Panc1 (cell line): ENCODE results near the gene LCA5L. TPM values are rescaled to one million over a fixed set of nuclear protein-coding genes. Genes with fewer than 3 reads are reported as not detected.

Experiments
- ATAC-seq: fragments of 200-7000 bp; cut with Tn5 transposase; 2 replicates; pipeline ENCODE4 v1.9.1; 2020; ENCODE audit warnings: mild to moderate bottlenecking, moderate library complexity
- BruUV-seq: library from RNA; stranded (reverse); fragments of 400-500 nt; replicated peaks from 2 replicates; lab custom pipeline; 2021; lab: Mats Ljungman, UMichigan
- CTCF ChIA-PET: fragments of 300-600 bp; sonication (Branson Sonifier 250); formaldehyde crosslinking; loops from one replicate; lab custom pipeline; 2022; ENCODE audit warnings: antibody characterized with exemption; lab: Charles Lee
- POLR2A ChIA-PET: fragments of 300-600 bp; sonication (Branson Sonifier 250); formaldehyde crosslinking; loops from one replicate; lab custom pipeline; 2022; ENCODE audit warnings: antibody characterized with exemption; lab: Charles Lee
- DNase-seq: peaks from one replicate; pipeline ENCODE4 v3.0.0-alpha.2; 2010; ENCODE audit warnings: low read depth, low spot score
- H3K27ac ChIP-seq: 2 replicates; pipeline ENCODE4 v1.5.1; 2011; ENCODE audit warnings: mild to moderate bottlenecking, low read length, inconsistent platforms
- H3K27me3 ChIP-seq: fragments of 200-500 bp; sonication (Bioruptor generic); 2 replicates; pipeline ENCODE4 v1.6.0; 2014; ENCODE audit warnings: low read length, inconsistent platforms; ENCODE audit not compliant: control insufficient read depth, insufficient read depth
- H3K36me3 ChIP-seq: fragments of 200-500 bp; sonication (Bioruptor generic); 2 replicates; pipeline ENCODE4 v1.5.1; 2014; ENCODE audit warnings: inconsistent platforms, mild to moderate bottlenecking, low read length, moderate library complexity; ENCODE audit not compliant: control insufficient read depth, insufficient read depth
- H3K4me1 ChIP-seq: 2 replicates; pipeline ENCODE4 v1.5.1; 2011; ENCODE audit warnings: inconsistent platforms, mild to moderate bottlenecking, low read length, moderate library complexity; ENCODE audit not compliant: control insufficient read depth, insufficient read depth
- H3K4me3 ChIP-seq, 2 experiments: 2 replicates each; pipeline ENCODE4 v1.5.1; 2011 to 2012; ENCODE audit warnings: low read depth in 2 of 2, low read length in 2 of 2, mild to moderate bottlenecking in 2 of 2, inconsistent platforms in 1 of 2, moderate library complexity in 1 of 2
- H3K9me3 ChIP-seq: fragments of 200-500 bp; sonication (Bioruptor generic); 2 replicates; pipeline ENCODE4 v1.5.1; 2014; ENCODE audit warnings: low read depth, mild to moderate bottlenecking, inconsistent platforms, low read length, moderate library complexity; ENCODE audit not compliant: control insufficient read depth, insufficient read depth
- CTCF ChIP-seq: fragments of 450-650 bp; IDR thresholded peaks from 2 replicates; pipeline ENCODE4 v1.5.1; 2017; ENCODE audit warnings: mild to moderate bottlenecking
- POLR2AphosphoS5 ChIP-seq: IDR thresholded peaks from 2 replicates; pipeline ENCODE4 v1.6.1; 2012; ENCODE audit warnings: mild to moderate bottlenecking, low read depth, low read length, moderate library complexity
- REST ChIP-seq, 2 experiments: IDR thresholded peaks; 2 replicates each; pipeline ENCODE4 v1.6.1; 2011 to 2012; ENCODE audit warnings: low read depth in 2 of 2, control low read depth in 1 of 2, low read length in 1 of 2, mild to moderate bottlenecking in 1 of 2, moderate library complexity in 1 of 2; ENCODE audit not compliant: insufficient read depth in 1 of 2
- SIN3A ChIP-seq: IDR thresholded peaks from 2 replicates; pipeline ENCODE4 v1.6.1; 2012; ENCODE audit warnings: low read depth, mild to moderate bottlenecking, low read length, moderate library complexity, borderline replicate concordance; ENCODE audit not compliant: insufficient read depth
- TCF7L2 ChIP-seq: IDR thresholded peaks from 2 replicates; pipeline ENCODE4 v1.6.1; 2011; ENCODE audit warnings: mild to moderate bottlenecking, low read depth, low read length, inconsistent platforms
- in situ Hi-C: cut with HindIII; loops from 2 replicates; pipeline ENCODE4 v1.10.0; 2016; ENCODE audit warnings: low sequenced_read_pairs, low pct_unique_long_range_greater_than_20kb
- intact Hi-C: fragments of 100-400 bp; cut with micrococcal nuclease; formaldehyde crosslinking; loops from one replicate; pipeline ENCODE4 v1.10.0; 2022; ENCODE audit not compliant: unreplicated experiment
- total RNA-seq: library from RNA; stranded (reverse); gene quantifications from one replicate; pipeline ENCODE4 v1.2.1, GENCODE V29; 2021; ENCODE audit not compliant: unreplicated experiment

Gene LCA5L
- total RNA-seq, 1 experiment from 2014 or later, result 0.87 TPM

- Histone ChIP-seq H3K36me3 (no peaks in the 10 kb centered on the region; the same call in 1 of the 2 replicates), H3K4me3 (no peak overlapping the region), H3K27ac (no peak overlapping the region), H3K27me3 (no peaks in the 10 kb centered on the region), H3K4me1 (peaks cover 5% of the 10 kb centered on the region), H3K9me3 (no peaks in the 10 kb centered on the region)
- ATAC-seq (no peak), DNase-seq (no peak)
- BruUV-seq, result no TSS peak
- no peak for TF ChIP-seq SIN3A
- TF ChIP-seq TCF7L2, result no peak
- TF ChIP-seq POLR2AphosphoS5, result no peak
- no peak for TF ChIP-seq CTCF
- TF ChIP-seq REST (IDR thresholded peaks at IDR 0.05; ENCODE audit: insufficient read depth in 1 of 2, low read depth in 2 of 2, low read length in 1 of 2), result no peak
- POLR2A ChIA-PET, result no interaction called here
- in situ Hi-C loops, result no loop called here
- CTCF ChIA-PET, result no interaction called here
- intact Hi-C loops, result no loop called here
These were observed 52.6 kb downstream of the LCA5L start for GRCh38 chr21:39392981-39393380.

GRCh38 chr21:39390212-39390765 lies 55.3 kb downstream of the LCA5L start:
- Histone ChIP-seq H3K9me3 (no peaks in the 10 kb centered on the region), H3K4me3 (no peak overlapping the region), H3K4me1 (peaks cover 15% of the 10 kb centered on the region), H3K27ac (no peak overlapping the region), H3K36me3 (no peaks in the 10 kb centered on the region; the same call in 1 of the 2 replicates), H3K27me3 (no peaks in the 10 kb centered on the region)
- CTCF ChIA-PET, result no interaction called here
- TF ChIP-seq POLR2AphosphoS5, result no peak
- intact Hi-C loops, result no loop called here
- no peak for DNase-seq
- no TSS peak for BruUV-seq
- no peak for ATAC-seq
- POLR2A ChIA-PET, result no interaction called here
- in situ Hi-C loops, result no loop called here

- Histone ChIP-seq H3K4me3 (peak overlapping the region in 1 of 2 experiments; percentile 44; a peak in 2 of 4 replicates), H3K9me3 (no peaks in the 10 kb centered on the region), H3K4me1 (peaks cover 19% of the 10 kb centered on the region), H3K27ac (peak overlapping the region; percentile 48; the same call in 1 of the 2 replicates), H3K27me3 (no peaks in the 10 kb centered on the region), H3K36me3 (no peaks in the 10 kb centered on the region; the same call in 1 of the 2 replicates)
- ATAC-seq (no peak), DNase-seq (no peak)
- in situ Hi-C loops, result no loop called here
- TF ChIP-seq TCF7L2 (no peak), CTCF (no peak; the same call in none of the 2 replicates), REST (IDR thresholded peaks at IDR 0.05; ENCODE audit: insufficient read depth in 1 of 2, low read depth in 2 of 2, low read length in 1 of 2) (no peak), SIN3A (no peak), POLR2AphosphoS5 (no peak)
- ChIA-PET POLR2A (no interaction called here), CTCF (no interaction called here)
- BruUV-seq, result no TSS peak
- intact Hi-C loops, result no loop called here
These were observed 56.8 kb downstream of the LCA5L start for GRCh38 chr21:39388811-39389155.
